ENCODE results near the gene CHMP4A.
"Not testable (repeated sequence)": the region's sequence is repeated elsewhere in the genome, so short reads cannot be mapped to it uniquely, and the experiment has no call there.

The CHMP4A gene

GRCh38 chr14:24211311-24211710 is 2.0 kb downstream of the CHMP4A start:
- no peak for TF ChIP-seq CTCF (IDR thresholded peaks at IDR 0.05; ENCODE audit: low read depth, low read length)
- Histone ChIP-seq H3K36me3 (peaks cover 38% of the 10 kb centered on the region), H3K9me3 (ENCODE audit: severe bottlenecking) (no peaks in the 10 kb centered on the region), H3K27ac (no peak overlapping the region), H3K27me3 (ENCODE audit: insufficient read depth, low read depth, severe bottlenecking) (no peaks in the 10 kb centered on the region), H3K4me3 (ENCODE audit: low read depth, low read length) (no peak overlapping the region)
- DNase-seq = no peak

DNA sequence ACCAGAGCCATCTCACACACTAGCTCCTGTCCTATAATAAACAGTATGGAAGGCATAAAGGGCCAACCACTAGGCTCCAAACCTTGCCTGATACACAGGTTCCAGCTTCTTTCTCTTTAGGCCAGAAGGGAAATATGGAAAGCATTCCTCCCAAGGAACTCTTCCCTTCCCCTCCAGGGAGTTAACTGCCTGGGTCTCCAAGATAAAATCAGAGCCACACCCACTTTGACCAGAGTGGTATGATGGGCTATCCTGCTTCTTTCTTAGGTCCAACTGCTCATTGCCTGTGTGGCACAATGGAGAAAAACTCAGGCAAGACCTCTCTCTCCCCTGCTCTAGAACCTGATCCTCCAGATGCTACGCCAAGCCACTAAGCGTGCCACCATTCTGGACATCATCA is 5.7 kb downstream of the CHMP4A start:
- Histone ChIP-seq H3K4me3 (ENCODE audit: low read depth, low read length) (no peak overlapping the region), H3K9me3 (ENCODE audit: severe bottlenecking) (peaks cover 2% of the 10 kb centered on the region), H3K27ac (no peak overlapping the region), H3K27me3 (ENCODE audit: insufficient read depth, low read depth, severe bottlenecking) (no peaks in the 10 kb centered on the region), H3K36me3 (peaks cover 57% of the 10 kb centered on the region)
- DNase-seq = no peak
- TF ChIP-seq CTCF (IDR thresholded peaks at IDR 0.05; ENCODE audit: low read depth, low read length) = no peak

GRCh38 chr14:24207104-24207551 is 6.2 kb downstream of the CHMP4A start:
- H3K27ac ChIP-seq = no peak overlapping the region
- no peak overlapping the region for H3K4me3 ChIP-seq (ENCODE audit: low read depth, low read length)
- DNase-seq = no peak
- no peaks in the 10 kb centered on the region for H3K27me3 ChIP-seq (ENCODE audit: insufficient read depth, low read depth, severe bottlenecking)
- peaks cover 4% of the 10 kb centered on the region for H3K9me3 ChIP-seq (ENCODE audit: severe bottlenecking)
- peaks cover 57% of the 10 kb centered on the region for H3K36me3 ChIP-seq
- TF ChIP-seq CTCF (IDR thresholded peaks at IDR 0.05; ENCODE audit: low read depth, low read length) = no peak

DNA sequence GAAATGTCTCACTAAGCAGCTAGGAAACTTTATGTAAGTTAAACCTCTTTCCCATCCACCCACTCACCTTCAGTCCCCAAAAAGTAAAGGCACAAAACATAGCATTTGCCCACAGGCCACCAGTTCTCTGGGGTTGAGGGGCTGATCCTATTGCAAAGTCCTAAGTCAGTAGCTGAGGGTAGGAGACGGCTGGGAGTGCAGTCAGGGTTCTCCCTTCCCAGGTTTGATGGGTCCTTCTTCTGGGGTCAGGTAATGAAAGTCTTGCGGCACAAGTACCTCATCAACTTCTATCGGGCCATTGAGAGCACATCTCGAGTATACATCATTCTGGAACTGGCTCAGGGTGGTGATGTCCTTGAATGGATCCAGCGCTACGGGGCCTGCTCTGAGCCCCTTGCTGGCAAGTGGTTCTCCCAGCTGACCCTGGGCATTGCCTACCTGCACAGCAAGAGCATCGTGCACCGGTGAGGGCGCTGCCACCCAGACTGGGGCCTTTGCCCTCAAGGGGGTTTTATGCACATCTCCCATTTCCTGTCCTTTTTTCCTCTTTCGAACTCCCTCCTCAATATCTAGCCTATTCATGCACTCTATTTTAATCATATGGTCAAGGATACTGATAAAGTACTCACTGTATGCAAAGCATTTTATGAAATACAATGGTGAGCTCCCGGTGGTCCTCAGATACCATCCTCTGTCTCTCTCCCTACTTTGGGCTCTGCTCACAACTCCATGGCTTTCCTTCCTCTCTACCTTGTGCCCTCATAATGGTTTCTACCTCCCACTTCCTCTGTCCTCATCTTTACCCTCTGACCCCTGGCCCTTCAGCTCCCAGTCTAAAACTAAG is 6.8 kb downstream of the CHMP4A start:
- H3K9me3 ChIP-seq (ENCODE audit: severe bottlenecking) = peaks cover 8% of the 10 kb centered on the region
- H3K27me3 ChIP-seq (ENCODE audit: insufficient read depth, low read depth, severe bottlenecking) = no peaks in the 10 kb centered on the region
- H3K4me3 ChIP-seq (ENCODE audit: low read depth, low read length) = no peak overlapping the region
- TF ChIP-seq CTCF (IDR thresholded peaks at IDR 0.05; ENCODE audit: low read depth, low read length) = no peak
- peaks cover 61% of the 10 kb centered on the region for H3K36me3 ChIP-seq
- no peak for DNase-seq
- H3K27ac ChIP-seq = no peak overlapping the region

- H3K4me3 ChIP-seq (ENCODE audit: low read depth, low read length) = no peak overlapping the region
- no peak for TF ChIP-seq CTCF (IDR thresholded peaks at IDR 0.05; ENCODE audit: low read depth, low read length)
- H3K27me3 ChIP-seq (ENCODE audit: insufficient read depth, low read depth, severe bottlenecking) = no peaks in the 10 kb centered on the region
- H3K9me3 ChIP-seq (ENCODE audit: severe bottlenecking) = peaks cover 12% of the 10 kb centered on the region
- peak overlapping the region; percentile 40 for H3K27ac ChIP-seq
- no peak for DNase-seq
- H3K36me3 ChIP-seq = peaks cover 52% of the 10 kb centered on the region
These were observed 8.8 kb downstream of the CHMP4A start for GRCh38 chr14:24204163-24205146.

DNA sequence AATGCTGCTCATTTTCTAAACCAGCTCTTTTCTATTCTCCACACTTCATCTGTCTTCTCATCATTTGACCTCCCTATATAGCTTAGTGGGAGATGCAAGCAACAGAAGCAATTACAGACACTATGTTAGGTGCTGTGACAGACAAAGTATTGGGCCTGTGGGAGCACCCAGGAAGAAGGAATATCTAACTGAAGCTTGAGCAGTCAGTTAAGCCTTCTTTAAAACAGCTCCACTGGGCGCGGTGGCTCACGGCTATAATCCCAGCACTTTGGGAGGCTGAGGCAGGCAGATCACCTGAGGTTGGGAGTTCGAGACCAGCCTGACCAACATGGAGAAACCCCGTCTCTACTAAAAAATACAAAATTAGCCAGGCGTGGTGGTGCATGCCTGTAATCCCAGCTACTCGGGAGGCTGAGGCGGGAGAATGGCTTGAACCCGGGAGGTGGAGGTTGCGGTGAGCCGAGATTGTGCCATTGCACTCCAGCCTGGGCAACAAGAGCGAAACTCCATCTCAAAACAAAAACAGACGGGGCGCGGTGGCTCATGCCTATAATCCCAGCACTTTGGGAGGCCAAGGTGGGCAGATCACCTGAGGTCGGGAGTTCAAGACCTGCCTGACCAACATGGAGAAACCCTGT is 9.9 kb downstream of the CHMP4A start:
- DNase-seq; H3K4me3 ChIP-seq (ENCODE audit: low read depth, low read length); H3K27me3 ChIP-seq (ENCODE audit: insufficient read depth, low read depth, severe bottlenecking): not testable (repeated sequence)
- peaks cover 12% of the 10 kb centered on the region for H3K9me3 ChIP-seq (ENCODE audit: severe bottlenecking)
- H3K36me3 ChIP-seq = peaks cover 48% of the 10 kb centered on the region
- peak overlapping the region; percentile 40 for H3K27ac ChIP-seq

- peaks cover 12% of the 10 kb centered on the region for H3K9me3 ChIP-seq (ENCODE audit: severe bottlenecking)
- H3K36me3 ChIP-seq = peaks cover 40% of the 10 kb centered on the region
- H3K4me3 ChIP-seq (ENCODE audit: low read depth, low read length); H3K27me3 ChIP-seq (ENCODE audit: insufficient read depth, low read depth, severe bottlenecking); H3K27ac ChIP-seq; DNase-seq: not testable (repeated sequence)
These were observed 10.8 kb downstream of the CHMP4A start for GRCh38 chr14:24202538-24202937.
